RWPE1 (cell line): ENCODE results near the gene TMEM8B.

Experiments used
- CTCF ChIA-PET: fragments of 350-600 bp; sonication (Branson Sonifier 250); formaldehyde crosslinking; extraction: SDS; loops from one replicate; lab custom pipeline; 2021; lab: Yijun Ruan, JAX
- POLR2A ChIA-PET: fragments of 400-600 bp; formaldehyde crosslinking; extraction: SDS; loops from one replicate; lab custom pipeline; 2020; ENCODE audit warnings: antibody characterized with exemption; ENCODE audit not compliant: low non-redundant PET; lab: Yijun Ruan, JAX
- DNase-seq: peaks from one replicate; pipeline ENCODE4 v3.0.0; 2012; ENCODE audit warnings: low spot score
- H3K27ac ChIP-seq: fragments of 450-650 bp; 2 replicates; pipeline ENCODE4 v1.5.1; 2017
- CTCF ChIP-seq: fragments of 450-650 bp; conservative IDR thresholded peaks from 2 replicates; pipeline ENCODE4 v1.5.1; 2017; ENCODE audit warnings: low read depth, mild to moderate bottlenecking

Gene TMEM8B

GRCh38 chr9:35914301-35914807 lies 85.3 kb downstream of the TMEM8B start:
- POLR2A ChIA-PET = no interaction called here
- CTCF ChIA-PET = interaction anchor here (0.6 kb wide), 1 partner anchor 33 kb away, joined by 3 read pairs; no protein-coding TSS in a partner anchor
- peak overlapping the region; percentile 48 for H3K27ac ChIP-seq
- no peak for TF ChIP-seq CTCF
- DNase-seq = no peak
